Measurements from ENCODE around the gene BCAN.

Gene BCAN

DNA sequence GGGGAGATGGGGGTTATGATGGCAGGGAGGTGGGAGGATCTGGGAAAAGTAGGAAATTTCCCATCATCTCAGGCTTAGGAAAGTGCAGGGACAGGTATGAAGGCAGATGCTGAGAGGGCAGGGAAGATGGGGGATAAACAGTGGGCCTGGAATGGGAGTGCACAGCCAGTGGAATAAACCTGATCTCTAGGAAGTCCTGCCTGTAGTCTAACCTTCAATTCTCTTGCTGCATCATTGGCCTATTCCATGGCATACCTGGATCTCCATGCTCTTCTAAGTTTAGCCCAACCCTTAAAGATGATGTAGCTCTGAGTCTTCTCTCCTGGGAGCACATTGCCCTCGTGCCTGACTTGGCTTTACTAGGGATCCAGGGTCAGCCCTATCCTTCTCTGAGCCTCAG lies 2.7 kb downstream of the BCAN start:
- DNase-seq, result no peak

DNA sequence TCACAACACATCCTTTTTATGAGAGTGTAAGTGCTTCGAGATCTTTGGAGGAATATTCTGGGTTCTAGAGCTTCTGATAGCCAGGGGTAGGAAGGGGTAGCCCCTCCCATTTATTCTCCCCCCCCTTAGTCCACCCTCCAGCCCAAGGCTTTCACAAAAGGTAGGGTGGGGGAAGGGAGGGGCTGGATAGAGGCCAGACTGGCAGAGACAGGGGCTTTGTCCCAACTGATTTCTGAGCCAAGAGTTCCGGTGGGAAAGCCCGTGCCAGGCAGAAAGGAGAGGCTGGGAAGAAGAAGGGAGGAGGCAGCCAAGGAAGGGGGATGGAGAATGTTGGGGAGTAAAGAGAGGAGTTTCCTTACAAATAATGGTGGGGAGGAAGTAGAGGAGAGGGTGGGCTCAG lies 3.1 kb downstream of the BCAN start:
- DNase-seq, result no peak

DNA sequence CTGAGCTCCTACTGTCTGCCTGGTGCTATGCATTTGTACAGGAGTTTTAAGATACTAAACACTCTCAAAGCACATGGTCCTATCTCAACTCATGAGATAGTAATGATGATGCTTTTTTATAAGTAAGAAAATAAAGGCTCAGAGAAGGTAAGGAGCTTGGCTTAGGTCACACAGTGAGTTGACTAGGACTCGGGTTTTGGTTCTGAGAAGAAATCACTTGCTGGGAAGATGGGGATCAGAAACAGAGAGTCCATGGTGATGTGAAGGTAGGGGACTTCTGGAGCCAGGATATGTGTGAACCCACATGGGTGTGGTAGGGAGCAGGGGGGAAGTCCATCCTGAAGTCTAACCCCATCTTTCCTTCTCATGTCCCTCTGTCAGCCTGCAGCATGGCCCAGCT lies 3.7 kb downstream of the BCAN start:
- no peak for DNase-seq

DNA sequence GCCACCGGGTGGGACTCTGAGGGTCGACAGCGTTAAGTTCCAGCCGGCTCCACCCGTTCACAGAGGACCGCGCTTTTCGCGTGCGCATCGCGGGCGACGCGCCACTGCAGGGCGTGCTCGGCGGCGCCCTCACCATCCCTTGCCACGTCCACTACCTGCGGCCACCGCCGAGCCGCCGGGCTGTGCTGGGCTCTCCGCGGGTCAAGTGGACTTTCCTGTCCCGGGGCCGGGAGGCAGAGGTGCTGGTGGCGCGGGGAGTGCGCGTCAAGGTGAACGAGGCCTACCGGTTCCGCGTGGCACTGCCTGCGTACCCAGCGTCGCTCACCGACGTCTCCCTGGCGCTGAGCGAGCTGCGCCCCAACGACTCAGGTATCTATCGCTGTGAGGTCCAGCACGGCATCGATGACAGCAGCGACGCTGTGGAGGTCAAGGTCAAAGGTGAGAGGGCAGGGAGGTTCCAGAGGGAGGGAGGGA lies 4.9 kb downstream of the BCAN start:
- DNase-seq, result no peak

DNA sequence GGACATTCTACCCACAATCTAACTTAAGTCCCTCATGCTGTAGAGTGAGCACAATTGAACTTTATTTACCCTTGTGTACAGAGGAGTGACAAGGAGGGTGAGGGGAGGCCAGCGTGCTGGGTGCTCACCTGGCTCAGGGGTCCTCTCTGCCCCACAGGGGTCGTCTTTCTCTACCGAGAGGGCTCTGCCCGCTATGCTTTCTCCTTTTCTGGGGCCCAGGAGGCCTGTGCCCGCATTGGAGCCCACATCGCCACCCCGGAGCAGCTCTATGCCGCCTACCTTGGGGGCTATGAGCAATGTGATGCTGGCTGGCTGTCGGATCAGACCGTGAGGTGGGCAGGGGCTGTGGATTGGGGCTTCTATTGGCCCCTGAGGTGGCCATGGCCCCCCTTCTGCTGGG lies 5.4 kb downstream of the BCAN start:
- no peak for DNase-seq

DNA sequence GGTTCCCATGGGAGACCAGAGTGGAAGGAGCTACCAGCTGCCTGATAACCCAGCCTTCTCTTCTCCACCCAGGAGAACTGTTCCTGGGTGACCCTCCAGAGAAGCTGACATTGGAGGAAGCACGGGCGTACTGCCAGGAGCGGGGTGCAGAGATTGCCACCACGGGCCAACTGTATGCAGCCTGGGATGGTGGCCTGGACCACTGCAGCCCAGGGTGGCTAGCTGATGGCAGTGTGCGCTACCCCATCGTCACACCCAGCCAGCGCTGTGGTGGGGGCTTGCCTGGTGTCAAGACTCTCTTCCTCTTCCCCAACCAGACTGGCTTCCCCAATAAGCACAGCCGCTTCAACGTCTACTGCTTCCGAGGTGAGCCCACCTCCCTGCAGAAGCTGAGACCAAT lies 6.6 kb downstream of the BCAN start:
- no peak for DNase-seq

DNA sequence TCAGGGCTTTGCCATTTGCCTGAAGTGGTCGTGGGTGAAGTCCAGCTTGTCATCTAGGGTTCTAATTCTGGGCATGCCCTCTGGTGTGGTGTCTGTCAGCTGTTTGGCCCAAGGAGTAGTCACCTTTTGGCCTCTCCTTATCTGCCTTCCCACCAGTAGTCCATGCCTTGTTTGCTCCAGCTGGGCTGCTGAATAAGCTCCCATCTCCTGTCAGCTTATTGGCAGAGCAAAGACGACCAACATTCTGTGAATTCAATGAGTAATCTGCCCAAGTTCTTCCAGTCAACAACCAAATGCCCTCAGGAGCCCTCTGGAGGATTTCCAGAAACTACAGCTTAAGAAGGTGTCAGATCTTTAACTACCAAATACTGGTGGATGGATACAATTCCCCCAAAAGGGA lies 7.0 kb downstream of the BCAN start:
- no peak for DNase-seq

DNA sequence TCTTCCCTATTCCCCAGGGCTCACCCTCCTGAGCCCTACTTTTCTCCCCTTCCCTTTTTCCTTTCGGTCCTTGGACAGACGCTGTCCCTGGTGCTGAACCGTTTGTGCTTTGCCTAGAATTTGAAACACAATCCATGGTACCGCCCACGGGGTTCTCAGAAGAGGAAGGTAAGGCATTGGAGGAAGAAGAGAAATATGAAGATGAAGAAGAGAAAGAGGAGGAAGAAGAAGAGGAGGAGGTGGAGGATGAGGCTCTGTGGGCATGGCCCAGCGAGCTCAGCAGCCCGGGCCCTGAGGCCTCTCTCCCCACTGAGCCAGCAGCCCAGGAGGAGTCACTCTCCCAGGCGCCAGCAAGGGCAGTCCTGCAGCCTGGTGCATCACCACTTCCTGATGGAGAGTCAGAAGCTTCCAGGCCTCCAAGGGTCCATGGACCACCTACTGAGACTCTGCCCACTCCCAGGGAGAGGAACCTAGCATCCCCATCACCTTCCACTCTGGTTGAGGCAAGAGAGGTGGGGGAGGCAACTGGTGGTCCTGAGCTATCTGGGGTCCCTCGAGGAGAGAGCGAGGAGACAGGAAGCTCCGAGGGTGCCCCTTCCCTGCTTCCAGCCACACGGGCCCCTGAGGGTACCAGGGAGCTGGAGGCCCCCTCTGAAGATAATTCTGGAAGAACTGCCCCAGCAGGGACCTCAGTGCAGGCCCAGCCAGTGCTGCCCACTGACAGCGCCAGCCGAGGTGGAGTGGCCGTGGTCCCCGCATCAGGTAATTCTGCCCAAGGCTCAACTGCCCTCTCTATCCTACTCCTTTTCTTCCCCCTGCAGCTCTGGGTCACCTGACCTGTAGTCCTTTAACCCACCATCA lies 10.4 kb downstream of the BCAN start:
- DNase-seq, result no peak

DNA sequence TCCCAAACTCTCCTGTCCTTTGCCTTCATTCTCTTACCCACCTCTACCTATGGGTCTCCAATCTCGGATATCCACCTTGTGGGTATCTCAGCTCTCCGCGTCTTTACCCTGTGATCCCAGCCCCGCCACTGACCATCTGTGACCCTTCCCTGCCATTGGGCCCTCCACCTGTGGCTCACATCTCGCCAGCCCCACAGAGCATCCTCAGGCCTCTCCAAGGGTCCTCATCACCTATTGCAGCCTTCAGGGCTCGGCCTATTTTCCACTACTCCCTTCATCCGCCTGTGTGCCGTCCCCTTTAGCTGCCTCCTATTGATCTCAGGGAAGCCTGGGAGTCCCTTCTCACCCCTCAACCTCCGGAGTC lies 11.1 kb downstream of the BCAN start:
- DNase-seq, result no peak

DNA sequence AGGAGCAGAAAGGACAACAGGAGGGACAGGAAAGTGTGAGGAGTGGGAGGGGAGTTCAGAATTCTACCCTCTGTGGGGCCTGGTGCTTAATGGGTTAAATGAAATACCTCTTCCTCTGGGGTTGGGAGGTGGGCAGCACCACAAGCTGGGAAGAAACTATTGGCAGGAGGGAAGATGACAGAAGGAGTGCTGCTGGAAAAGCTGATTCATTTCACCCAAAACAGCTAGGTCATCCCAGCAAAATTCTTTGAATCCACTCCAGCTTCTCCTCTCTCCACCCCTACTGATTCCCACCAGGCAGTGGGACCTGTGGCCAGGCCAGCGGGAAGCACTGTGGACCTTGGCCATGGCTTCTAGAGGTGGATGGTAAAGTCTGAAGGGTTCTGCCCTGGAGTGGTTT lies 12.8 kb downstream of the BCAN start:
- no peak for DNase-seq

DNA sequence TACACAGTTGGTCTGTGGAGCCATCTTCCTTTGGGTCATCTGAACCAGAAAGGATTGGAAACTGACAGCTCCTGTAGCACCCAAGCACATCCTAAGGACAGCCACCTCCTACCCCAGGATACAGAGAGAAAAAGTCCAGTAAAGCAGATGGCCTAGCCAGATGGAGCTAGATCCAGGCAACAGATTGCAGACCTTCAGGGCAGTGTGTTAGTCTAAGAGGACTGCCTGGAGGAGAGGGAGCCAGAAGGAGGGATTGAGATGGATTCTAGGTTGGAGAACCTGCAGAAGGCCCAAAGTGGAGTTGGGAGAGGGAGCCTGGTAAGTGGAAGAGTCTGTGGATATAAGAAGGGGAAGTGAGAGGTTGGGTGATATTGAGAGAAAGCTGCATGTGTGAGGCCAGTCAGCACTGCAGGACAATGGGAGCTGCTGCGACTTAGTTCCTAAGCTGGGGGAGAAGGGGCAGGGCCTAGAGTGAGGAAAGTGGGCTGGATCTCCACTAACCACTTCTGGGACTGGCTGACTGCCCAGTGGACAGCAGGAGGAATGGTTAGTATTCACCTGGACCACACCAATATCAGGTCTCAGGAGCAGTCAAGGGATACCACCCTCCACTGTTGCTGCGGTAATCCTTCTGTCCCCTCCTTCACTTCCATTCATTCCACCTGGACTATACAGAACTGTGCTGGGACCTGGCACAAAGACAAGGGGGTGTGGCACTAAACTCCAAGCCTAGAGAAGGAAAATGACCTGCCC lies 13.4 kb downstream of the BCAN start:
- DNase-seq, result peak; percentile 19

DNA sequence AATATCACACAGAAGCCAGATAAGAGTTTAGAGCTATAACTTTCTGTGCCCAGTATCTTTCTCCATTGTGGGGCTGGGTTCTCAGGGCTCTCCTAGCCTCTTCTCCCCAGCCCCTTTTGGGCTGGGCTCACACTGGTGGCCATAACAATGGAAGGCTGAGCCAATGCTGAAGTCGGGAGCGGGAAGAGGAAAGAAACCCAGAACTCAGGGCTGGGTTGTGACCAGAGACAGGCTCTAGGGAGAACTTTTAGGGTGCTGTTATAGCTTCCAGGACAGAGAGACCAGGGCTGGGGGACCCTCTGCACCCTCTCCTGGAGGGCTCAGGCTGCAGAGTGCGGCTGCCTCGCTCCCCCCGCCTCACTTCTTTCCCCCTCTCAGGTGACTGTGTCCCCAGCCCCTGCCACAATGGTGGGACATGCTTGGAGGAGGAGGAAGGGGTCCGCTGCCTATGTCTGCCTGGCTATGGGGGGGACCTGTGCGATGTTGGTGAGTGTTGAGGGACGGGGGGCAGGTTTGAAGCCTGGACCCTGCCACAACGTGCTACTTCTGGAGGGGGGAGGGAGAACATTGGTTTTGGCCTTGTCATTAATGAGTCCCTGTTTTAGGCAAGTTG lies 14.1 kb downstream of the BCAN start:
- DNase-seq, result no peak

DNA sequence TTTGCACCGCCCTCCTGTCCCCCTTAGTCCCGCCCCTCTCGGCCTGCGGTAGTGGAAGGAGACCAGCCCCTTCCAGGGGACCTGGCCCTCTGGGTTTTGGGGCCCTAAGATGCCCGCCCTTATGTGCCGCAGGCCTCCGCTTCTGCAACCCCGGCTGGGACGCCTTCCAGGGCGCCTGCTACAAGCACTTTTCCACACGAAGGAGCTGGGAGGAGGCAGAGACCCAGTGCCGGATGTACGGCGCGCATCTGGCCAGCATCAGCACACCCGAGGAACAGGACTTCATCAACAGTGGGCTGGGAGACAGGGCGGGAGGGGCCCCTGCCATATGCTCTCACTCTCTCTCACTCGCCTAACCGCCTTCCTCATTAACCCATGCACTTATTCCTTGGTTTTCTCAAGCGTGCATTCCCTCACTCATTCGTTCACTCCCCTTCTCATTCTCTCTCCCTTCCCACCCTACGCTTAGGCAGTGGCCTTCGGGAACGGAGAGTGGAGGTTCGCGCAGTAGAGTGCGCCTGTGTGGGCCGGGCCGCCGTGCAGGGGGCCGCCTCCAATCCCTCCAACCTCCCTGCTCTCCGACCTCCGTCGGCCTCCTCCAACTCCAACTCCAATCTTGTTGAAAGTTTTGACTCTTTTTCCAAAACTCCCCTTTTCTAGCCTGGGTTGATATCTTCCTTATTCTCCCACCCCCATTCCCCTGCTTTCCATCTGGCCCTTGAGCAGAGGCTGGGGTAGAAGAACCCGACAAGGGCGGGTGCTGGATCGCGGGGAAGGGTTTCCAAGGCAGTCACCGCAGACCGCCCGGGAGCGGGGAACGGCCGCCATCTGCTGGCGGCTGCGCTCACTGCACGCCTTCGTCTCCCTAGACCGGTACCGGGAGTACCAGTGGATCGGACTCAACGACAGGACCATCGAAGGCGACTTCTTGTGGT lies 15.2 kb downstream of the BCAN start:
- peak; percentile 26 for DNase-seq

DNA sequence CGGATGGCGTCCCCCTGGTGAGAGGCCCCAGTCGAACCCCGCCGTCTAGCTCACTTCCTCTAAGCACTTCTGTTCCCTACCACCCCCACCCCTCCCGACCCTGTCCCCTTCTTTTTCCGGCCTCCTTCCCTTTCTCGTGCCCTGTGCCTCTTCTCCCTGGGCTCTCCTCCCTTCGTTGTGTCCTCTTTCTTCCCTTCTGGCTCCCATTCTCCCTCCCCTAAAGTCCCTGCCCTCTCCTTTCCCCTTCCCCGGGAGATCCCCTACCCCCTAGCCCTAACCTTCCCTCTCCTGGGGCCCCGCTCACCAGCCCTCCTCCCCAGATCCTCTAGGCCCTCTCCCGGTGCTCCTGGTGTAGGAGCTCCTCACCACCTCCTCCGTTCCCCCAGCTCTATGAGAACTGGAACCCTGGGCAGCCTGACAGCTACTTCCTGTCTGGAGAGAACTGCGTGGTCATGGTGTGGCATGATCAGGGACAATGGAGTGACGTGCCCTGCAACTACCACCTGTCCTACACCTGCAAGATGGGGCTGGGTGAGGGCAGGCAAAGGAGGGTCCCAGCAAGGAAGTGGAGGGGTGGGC lies 15.9 kb downstream of the BCAN start:
- no peak for DNase-seq

DNA sequence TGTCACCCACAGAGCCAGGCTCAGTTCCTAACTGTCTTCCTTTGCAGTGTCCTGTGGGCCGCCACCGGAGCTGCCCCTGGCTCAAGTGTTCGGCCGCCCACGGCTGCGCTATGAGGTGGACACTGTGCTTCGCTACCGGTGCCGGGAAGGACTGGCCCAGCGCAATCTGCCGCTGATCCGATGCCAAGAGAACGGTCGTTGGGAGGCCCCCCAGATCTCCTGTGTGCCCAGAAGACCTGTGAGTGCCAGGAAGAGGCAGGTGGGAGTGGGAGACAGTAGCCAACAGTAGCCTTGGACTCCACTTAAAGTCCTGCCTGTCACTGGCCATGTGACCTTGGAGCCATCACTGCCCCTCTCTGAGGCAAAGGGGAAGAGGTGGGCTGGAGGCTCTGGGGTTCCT lies 16.6 kb downstream of the BCAN start:
- DNase-seq, result no peak

DNA sequence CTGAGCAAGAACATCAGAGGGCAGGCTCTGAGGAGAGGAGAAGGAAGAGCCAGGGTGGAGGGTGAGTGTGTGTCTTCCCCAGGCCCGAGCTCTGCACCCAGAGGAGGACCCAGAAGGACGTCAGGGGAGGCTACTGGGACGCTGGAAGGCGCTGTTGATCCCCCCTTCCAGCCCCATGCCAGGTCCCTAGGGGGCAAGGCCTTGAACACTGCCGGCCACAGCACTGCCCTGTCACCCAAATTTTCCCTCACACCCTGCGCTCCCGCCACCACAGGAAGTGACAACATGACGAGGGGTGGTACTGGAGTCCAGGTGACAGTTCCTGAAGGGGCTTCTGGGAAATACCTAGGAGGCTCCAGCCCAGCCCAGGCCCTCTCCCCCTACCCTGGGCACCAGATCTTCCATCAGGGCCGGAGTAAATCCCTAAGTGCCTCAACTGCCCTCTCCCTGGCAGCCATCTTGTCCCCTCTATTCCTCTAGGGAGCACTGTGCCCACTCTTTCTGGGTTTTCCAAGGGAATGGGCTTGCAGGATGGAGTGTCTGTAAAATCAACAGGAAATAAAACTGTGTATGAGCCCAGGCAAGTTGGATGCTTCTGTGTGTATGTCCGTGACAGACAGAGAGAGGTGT lies 17.1 kb downstream of the BCAN start:
- DNase-seq, result no peak

DNA sequence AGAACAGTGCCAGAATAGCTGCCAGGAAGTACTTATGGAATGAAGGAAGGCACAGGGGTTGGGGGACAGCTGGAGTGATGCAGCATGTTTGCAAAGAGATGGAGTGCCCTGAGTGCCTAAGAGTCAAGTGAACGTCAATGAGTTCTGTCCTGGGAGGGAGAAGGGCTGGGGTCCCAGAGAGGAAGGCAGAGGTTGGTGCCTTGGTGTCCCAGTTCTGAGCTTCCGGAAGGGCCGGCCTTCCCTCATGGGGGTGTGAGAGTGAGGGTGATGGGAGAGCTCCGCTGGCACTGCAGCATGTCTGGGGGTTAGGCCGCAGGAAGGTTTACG lies 17.7 kb downstream of the BCAN start:
- no peak for DNase-seq

DNA sequence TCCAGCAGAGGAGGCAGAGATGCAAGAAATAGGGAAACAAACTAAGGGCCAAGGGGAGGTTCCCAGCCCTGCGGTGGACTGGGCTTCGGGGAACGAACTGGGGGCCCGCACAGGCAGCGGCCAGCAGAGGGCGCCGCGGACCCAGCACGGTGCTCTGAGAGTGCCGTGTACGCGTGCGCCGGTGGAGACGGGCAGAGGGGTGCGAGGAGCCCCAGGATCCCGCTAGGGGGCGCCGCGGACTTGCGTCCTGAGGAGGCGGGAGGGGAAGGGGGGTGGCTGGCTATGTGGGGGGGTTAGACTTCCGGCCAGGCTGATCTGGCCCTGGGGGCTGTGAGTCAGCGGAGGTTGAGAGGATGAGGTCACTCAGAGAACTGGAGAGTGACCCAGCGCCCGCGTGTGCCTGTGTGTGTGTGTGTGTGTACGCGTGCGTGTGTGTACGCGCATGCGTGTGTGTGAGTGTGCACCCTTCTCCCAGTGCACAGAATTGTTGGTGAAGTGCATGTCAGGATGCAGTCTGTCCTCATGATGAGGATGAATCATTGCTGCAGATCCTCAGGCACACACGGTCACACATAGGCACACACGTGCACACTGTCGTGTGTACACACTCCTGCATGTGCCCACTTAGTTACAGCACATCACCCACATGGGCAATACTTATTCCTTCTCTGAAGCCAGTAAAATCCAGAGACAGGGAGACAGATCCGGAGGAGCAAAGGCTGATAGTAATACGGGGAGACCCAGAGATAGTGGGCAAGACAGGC lies 18.3 kb downstream of the BCAN start:
- DNase-seq, result peak; percentile 88

DNA sequence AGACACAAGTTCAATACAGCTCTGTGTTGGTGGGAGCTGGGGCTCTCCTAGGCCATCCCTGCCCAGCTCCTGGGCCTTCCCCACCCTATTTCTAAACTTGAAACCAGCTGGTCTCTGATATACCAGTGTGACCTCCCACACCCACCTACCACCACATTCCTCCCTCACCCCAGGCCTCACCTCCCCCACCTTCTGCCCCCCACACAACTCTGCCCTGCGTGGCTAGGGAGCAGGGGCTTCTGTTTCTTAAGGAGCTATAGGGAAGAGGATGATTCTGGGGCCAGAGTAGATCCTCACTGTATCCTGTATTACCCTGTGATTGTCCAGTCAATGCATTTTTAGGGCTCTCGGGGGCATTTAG lies 18.8 kb downstream of the BCAN start:
- no peak for DNase-seq

DNA sequence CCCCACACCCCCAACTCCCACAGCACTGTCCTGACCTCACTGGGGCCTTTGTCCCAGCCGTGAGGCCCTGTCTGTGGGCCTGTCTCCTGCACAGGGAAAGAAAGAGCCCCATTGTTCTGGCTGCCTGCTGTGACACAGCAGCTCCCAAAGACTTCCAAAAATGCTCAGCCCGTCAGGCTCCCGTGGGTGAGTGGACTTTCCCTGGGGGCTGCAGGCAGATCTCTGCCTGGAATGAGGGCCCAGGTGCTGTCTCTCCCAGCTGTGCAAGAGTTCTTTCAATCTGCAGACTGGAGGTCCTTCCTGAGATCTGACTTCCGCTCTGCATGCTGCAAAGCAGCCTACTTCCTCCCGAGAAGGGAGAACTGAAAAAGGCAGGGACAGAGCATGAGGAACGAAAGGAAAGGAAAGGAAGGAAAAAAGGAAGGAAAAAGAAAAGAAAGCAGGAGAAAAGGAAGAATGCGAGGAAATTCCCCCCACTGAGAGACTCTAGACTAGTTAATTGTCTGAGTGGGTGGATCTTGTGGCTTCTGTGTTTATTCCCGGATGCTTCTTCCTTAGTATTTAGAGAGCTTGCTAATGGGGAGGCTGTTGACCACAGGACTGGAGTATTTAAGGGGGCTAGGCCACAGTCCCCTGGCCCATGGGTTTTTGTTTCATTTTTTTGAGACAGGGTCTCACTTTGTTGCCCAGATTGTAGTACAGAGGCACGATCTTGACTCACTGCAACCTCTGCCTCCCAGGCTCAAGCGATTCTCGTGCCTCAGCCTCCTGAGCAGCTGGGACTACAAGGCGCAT lies 20.3 kb downstream of the BCAN start:
- no peak for DNase-seq

DNA sequence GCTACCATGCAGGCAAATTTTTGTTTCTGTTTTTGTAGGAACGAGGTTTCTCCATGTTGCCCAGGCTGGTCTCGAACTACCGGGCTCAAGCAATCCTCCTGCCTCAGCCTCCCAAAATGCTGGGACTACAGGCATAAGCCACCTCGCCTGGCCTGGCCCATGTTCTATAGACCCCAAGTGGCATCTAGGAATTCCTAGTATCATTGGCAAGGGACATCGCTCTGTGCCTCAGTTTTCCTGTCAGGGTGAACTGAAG lies 20.8 kb downstream of the BCAN start:
- no peak for DNase-seq

All from NCI-H2029 (cell line).